PFSK-1 (cell line): Measurements from ENCODE around the gene DOCK10.

ENCODE experiments used
- FOXP2 ChIP-seq: optimal IDR thresholded peaks from 2 replicates; pipeline ENCODE3; 2011; ENCODE audit warnings: borderline replicate concordance, control low read depth, inconsistent platforms; ENCODE audit not compliant: insufficient read depth; ENCODE audit errors: extremely low read length, extremely low read depth
- POLR2AphosphoS5 ChIP-seq: IDR thresholded peaks from 2 replicates; pipeline ENCODE4 v1.6.1; 2012; ENCODE audit warnings: low read depth, mild to moderate bottlenecking, control low read depth, low read length, moderate library complexity
- SIN3A ChIP-seq: IDR thresholded peaks from 2 replicates; pipeline ENCODE4 v1.6.1; 2012; ENCODE audit warnings: mild to moderate bottlenecking, low read length, moderate library complexity, borderline replicate concordance; ENCODE audit not compliant: insufficient read depth
- TAF1 ChIP-seq: IDR thresholded peaks from 2 replicates; pipeline ENCODE4 v1.6.1; 2012; ENCODE audit warnings: low read length, control low read depth, borderline replicate concordance; ENCODE audit not compliant: insufficient read depth
- TF ChIP-seq, protein P1 (sequence below), 2 experiments: IDR thresholded peaks; 2 replicates each; pipeline versions ENCODE4 v1.6.1 to v1.8.0; 2011 to 2012; ENCODE audit warnings: low read depth in 2 of 2, low read length in 2 of 2, control low read depth in 1 of 2, inconsistent platforms in 1 of 2, mild to moderate bottlenecking in 1 of 2, moderate library complexity in 1 of 2; ENCODE audit not compliant: insufficient read depth in 1 of 2

DOCK10 gene

DNA sequence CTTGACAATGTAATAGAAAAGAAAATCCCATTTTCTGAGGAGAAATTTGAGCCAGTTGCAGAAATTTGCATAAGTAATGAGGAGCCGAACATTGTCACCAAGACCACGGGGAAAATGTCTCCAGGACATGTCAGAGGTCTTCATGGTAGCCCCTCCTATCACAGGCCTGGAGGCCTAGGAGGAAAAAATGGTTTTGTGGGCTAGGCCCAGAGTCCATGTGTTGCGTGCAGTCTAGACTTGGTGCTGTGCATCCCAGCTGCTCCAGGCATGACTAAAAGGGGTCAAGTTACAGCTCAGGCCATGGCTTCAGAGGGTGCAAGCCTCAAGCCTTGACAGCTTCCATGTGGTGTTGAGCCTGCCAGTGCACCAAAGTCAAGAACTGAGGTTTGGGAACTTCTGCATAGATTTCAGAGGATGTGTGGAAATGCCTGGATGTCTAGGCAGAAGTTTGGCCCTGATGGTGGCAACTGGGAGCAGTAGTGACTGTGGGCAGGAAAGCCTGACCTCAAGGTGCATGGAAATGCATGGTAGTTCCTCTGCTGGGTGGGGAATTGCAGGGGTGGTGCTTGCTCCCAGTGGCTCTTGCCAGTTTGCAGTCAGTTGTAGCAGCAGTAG lies 284.2 kb downstream of the DOCK10 start:
- TF ChIP-seq FOXP2, result no peak
- TF ChIP-seq, protein P1, sequence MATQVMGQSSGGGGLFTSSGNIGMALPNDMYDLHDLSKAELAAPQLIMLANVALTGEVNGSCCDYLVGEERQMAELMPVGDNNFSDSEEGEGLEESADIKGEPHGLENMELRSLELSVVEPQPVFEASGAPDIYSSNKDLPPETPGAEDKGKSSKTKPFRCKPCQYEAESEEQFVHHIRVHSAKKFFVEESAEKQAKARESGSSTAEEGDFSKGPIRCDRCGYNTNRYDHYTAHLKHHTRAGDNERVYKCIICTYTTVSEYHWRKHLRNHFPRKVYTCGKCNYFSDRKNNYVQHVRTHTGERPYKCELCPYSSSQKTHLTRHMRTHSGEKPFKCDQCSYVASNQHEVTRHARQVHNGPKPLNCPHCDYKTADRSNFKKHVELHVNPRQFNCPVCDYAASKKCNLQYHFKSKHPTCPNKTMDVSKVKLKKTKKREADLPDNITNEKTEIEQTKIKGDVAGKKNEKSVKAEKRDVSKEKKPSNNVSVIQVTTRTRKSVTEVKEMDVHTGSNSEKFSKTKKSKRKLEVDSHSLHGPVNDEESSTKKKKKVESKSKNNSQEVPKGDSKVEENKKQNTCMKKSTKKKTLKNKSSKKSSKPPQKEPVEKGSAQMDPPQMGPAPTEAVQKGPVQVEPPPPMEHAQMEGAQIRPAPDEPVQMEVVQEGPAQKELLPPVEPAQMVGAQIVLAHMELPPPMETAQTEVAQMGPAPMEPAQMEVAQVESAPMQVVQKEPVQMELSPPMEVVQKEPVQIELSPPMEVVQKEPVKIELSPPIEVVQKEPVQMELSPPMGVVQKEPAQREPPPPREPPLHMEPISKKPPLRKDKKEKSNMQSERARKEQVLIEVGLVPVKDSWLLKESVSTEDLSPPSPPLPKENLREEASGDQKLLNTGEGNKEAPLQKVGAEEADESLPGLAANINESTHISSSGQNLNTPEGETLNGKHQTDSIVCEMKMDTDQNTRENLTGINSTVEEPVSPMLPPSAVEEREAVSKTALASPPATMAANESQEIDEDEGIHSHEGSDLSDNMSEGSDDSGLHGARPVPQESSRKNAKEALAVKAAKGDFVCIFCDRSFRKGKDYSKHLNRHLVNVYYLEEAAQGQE (IDR thresholded peaks at IDR 0.05; ENCODE audit: insufficient read depth in 1 of 2, low read depth in 2 of 2, low read length in 2 of 2), result no peak
- TF ChIP-seq POLR2AphosphoS5, result no peak
- no peak for TF ChIP-seq TAF1
- no peak for TF ChIP-seq SIN3A

GRCh38 chr2:224753743-224754540 lies 288.3 kb downstream of the DOCK10 start:
- TF ChIP-seq SIN3A, result no peak
- TF ChIP-seq, protein P1 (IDR thresholded peaks at IDR 0.05; ENCODE audit: insufficient read depth in 1 of 2, low read depth in 2 of 2, low read length in 2 of 2), result no peak
- TF ChIP-seq TAF1, result no peak
- TF ChIP-seq POLR2AphosphoS5, result no peak
- no peak for TF ChIP-seq FOXP2

DNA sequence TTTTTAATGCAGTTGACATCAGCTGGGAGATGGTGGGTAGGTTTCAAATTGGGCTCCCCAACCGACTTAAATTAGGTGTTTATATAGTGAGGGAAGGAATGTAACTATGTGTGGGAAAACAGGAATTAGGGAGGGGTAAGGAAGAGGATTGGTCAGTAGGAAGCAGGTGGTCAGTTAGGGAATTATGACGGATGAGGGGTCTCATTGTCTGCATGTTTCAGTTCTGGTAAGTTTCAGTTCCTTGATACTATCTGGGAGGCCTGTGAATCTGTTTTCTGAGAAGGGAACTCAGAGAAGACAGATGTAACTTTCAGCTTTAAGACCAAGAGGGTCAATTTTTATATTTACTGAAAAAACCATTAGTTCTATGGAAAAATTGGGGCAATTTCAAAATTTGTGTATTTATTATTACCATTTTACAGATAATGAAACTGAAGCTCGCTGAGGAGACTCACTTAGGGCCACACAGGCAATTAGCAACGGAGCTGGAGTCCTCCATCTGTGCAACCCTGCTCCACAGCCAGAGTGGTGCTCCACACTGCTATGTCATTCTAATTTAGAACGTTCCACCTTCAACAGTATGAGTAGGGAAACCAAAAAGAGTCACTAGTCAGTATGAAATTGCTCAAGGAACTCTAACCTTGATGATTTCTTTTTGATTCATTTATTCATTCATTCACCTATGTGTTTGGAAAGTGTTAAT lies 290.1 kb downstream of the DOCK10 start:
- no peak for TF ChIP-seq FOXP2
- no peak for TF ChIP-seq SIN3A
- TF ChIP-seq, protein P1 (IDR thresholded peaks at IDR 0.05; ENCODE audit: insufficient read depth in 1 of 2, low read depth in 2 of 2, low read length in 2 of 2), result no peak
- TF ChIP-seq POLR2AphosphoS5, result no peak

DNA sequence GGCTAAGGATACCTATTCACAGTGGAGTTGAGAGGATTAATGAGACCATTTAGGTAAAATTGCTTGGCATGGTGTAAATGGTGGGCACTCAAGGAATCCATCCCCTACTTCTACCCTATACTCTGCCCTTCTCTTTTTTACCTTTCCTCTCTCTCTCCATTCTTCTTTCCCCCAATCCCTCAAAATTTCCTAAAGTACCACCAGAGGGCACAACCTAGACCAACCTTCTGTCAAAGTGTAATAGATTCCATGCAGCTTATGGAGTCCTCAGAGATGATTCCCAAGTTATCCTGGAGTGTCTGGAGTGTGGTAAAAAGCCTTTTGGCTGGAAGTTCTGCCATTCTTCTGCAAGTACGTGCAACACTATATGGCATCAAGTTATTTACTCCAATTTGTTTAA lies 293.1 kb downstream of the DOCK10 start:
- TF ChIP-seq, protein P1 (IDR thresholded peaks at IDR 0.05; ENCODE audit: insufficient read depth in 1 of 2, low read depth in 2 of 2, low read length in 2 of 2), result no peak
- TF ChIP-seq POLR2AphosphoS5 (no peak), TAF1 (no peak), FOXP2 (no peak), SIN3A (no peak)
